Left lung (tissue), 10 donors: ENCODE results near the gene CTSH. TPM values are rescaled to one million over a fixed set of nuclear protein-coding genes. Genes with fewer than 3 reads are reported as not detected.
"Not testable (repeated sequence)": the region's sequence is repeated elsewhere in the genome, so short reads cannot be mapped to it uniquely, and the experiment has no call there.

Experiments used
- ATAC-seq: fragments of 200-7000 bp; cut with Tn5 transposase; one replicate; pipeline ENCODE4 v1.9.1; 2020; ENCODE audit warnings: moderate library complexity
- DNase-seq, 4 donors: peaks; one replicate each; pipeline ENCODE4 v3.0.0-alpha.2; 2013 to 2020
- H3K27ac ChIP-seq, 2 donors: fragments of 200-600 bp; sonication (generic) in 1 of 2; one replicate each; pipeline versions ENCODE4 v1.5.0 to v1.8.0; 2020 to 2021
- H3K27me3 ChIP-seq, 2 donors: fragments of 200-600 bp; sonication (generic) in 1 of 2; one replicate each; pipeline versions ENCODE4 v1.5.0 to v1.8.0; 2020 to 2021
- H3K36me3 ChIP-seq, 2 donors: fragments of 200-600 bp; sonication (generic) in 1 of 2; one replicate each; pipeline versions ENCODE4 v1.5.0 to v1.8.0; 2020 to 2021
- H3K4me1 ChIP-seq, 2 donors: fragments of 200-600 bp; one replicate each; pipeline ENCODE4 v1.8.0; 2021
- H3K4me3 ChIP-seq, 2 donors: fragments of 200-600 bp; sonication (generic) in 1 of 2; one replicate each; pipeline versions ENCODE4 v1.5.0 to v1.8.0; 2020 to 2021; ENCODE audit warnings: mild to moderate bottlenecking in 1 of 2
- H3K9me3 ChIP-seq, 2 donors: fragments of 200-600 bp; sonication (generic) in 1 of 2; one replicate each; pipeline versions ENCODE4 v1.5.0 to v1.8.0; 2020 to 2021
- CTCF ChIP-seq, 2 donors: fragments of 200-600 bp; sonication (generic) in 1 of 2; IDR thresholded peaks; one replicate each; pipeline versions ENCODE4 v1.5.0 to v1.8.0; 2021; ENCODE audit warnings: antibody characterized with exemption in 2 of 2
- intact Hi-C, 2 donors: fragments of 100-400 bp; cut with DNase I; formaldehyde crosslinking; loops; one replicate each; pipeline versions ENCODE4 v1.11.2 to v1.14.2; 2022
- polyA plus RNA-seq, 6 donors: library from polyadenylated mRNA; unstranded; fragments of 120-200 nt; gene quantifications; one replicate each; pipeline ENCODE4 v1.2.1, GENCODE V29; 2013; ENCODE audit not compliant: insufficient read length in 6 of 6
- total RNA-seq, 2 donors: library from RNA; stranded (reverse); fragmentation: NEBNext Ultra II Directional; extraction: Animal tissue kit (Norgen Biotek cat#: 25700); gene quantifications; one replicate each; pipeline ENCODE4 v1.2.1, GENCODE V29; 2021
- donor health status: DM: no; HTN: yes; CAD: no.
- donor health status: DM: no; HTN: no; CAD: no.

The CTSH gene
- total and polyA plus RNA-seq, 8 donors: 97.5 to 1,298 (median 234) TPM

- Histone ChIP-seq H3K27me3 (no peaks in the 10 kb centered on the region), H3K27ac (peak overlapping the region in 1 of 2 donors; percentile 28), H3K4me3 (no peak overlapping the region), H3K36me3 (peaks cover 0 to 100% of the 10 kb centered on the region in 2 donors), H3K4me1 (peaks cover 0 to 35% of the 10 kb centered on the region in 2 donors), H3K9me3 (no peaks in the 10 kb centered on the region)
- no peak for TF ChIP-seq CTCF (IDR thresholded peaks at IDR 0.05)
- ATAC-seq (peak; percentile 26), DNase-seq (no peak)
- intact Hi-C loops: no loop called here
Observed at GRCh38 chr15:78930577-78931388, 14.1 kb downstream of the CTSH start.

- peaks cover 0 to 100% of the 10 kb centered on the region in 2 donors for H3K36me3 ChIP-seq
- H3K4me1 ChIP-seq: peaks cover 0 to 26% of the 10 kb centered on the region in 2 donors
- no peak overlapping the region for H3K4me3 ChIP-seq
- no peaks in the 10 kb centered on the region for H3K27me3 ChIP-seq
- TF ChIP-seq CTCF (IDR thresholded peaks at IDR 0.05): no peak
- ATAC-seq (no peak), DNase-seq (no peak)
- H3K27ac ChIP-seq: no peak overlapping the region
- H3K9me3 ChIP-seq: no peaks in the 10 kb centered on the region
- intact Hi-C loops: no loop called here
Observed at GRCh38 chr15:78929536-78930264, 15.1 kb downstream of the CTSH start.

DNA sequence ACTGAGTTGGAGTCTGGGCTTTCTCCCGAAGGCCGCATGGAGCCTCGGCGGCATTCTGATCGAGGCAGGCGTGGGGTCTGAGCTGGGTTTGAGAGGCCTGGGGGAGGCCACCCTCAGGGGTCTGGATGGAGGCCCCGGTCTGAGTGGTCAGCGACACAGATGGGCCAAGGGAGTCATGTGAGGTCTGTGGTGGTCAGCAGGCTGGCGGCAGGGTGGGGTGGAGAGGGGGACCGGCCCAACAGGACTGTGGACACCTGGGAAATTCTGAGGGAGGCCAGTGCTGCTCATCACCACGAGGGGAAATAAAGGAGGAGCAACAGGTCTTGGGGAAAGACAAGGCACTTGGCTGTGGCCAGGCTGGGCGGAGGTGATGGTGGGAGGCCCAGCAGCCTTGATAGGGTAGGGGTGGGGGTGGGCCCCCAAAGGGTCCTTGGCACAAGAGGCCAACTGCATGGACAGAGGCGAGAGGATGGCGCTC lies 16.2 kb downstream of the CTSH start:
- peaks cover 0 to 17% of the 10 kb centered on the region in 2 donors for H3K4me1 ChIP-seq
- intact Hi-C loops: no loop called here
- H3K4me3 ChIP-seq: no peak overlapping the region
- TF ChIP-seq CTCF (IDR thresholded peaks at IDR 0.05): no peak
- H3K9me3 ChIP-seq: no peaks in the 10 kb centered on the region
- ATAC-seq (no peak), DNase-seq (no peak)
- peaks cover 0 to 100% of the 10 kb centered on the region in 2 donors for H3K36me3 ChIP-seq
- no peak overlapping the region for H3K27ac ChIP-seq
- no peaks in the 10 kb centered on the region for H3K27me3 ChIP-seq

- H3K4me3 ChIP-seq, H3K9me3 ChIP-seq, intact Hi-C loops, ATAC-seq, DNase-seq, H3K27ac ChIP-seq, H3K27me3 ChIP-seq: not testable (repeated sequence)
- Histone ChIP-seq H3K4me1 (peaks cover 0 to 19% of the 10 kb centered on the region in 2 donors), H3K36me3 (peaks cover 0 to 100% of the 10 kb centered on the region in 2 donors)
Observed at GRCh38 chr15:78928176-78928575, 16.7 kb downstream of the CTSH start.

DNA sequence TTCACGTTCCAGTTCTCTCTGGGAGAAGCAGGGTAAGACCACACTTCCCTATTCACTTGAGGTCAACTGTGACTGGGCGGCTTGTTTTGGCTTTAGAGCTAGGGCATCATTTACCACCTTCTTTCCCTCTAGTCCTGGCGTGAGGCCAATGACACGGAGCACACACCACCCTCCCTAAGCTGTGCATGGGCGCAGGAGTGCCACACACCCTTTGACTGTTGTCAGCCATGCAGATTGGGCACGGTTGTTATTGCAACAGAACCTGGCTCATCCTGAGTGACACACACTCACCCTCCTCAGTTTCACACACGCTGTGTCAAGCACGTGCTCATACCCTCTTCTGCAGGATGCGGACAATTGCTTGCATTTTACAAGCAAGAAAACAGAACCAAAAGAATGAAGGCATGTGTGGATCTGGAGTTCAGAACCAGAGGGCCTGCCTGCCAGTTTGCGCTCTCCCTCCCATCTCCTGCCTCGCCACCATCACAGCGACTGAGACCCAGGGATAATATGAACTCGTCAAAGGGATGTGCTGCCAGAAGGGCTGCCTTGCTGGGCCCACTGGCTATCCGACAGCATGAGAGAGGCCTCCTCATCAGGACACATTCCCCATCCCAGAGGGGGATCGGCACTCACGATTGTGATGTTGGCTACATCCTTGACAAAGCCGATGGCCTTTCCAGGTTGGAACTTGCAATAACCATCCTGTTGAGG lies 17.6 kb downstream of the CTSH start:
- DNase-seq: no peak
- intact Hi-C loops: no loop called here
- ATAC-seq: peak; percentile 1
- H3K27ac ChIP-seq: peak overlapping the region in 1 of 2 donors; percentile 28
- H3K4me3 ChIP-seq: no peak overlapping the region
- peaks cover 0 to 100% of the 10 kb centered on the region in 2 donors for H3K36me3 ChIP-seq
- no peaks in the 10 kb centered on the region for H3K27me3 ChIP-seq
- no peak for TF ChIP-seq CTCF (IDR thresholded peaks at IDR 0.05)
- peaks cover 0 to 27% of the 10 kb centered on the region in 2 donors for H3K4me1 ChIP-seq
- H3K9me3 ChIP-seq: no peaks in the 10 kb centered on the region
